GM10266 (cell line): ENCODE measurements around the gene MAP2.

Source experiments
- DNase-seq: peaks from one replicate; pipeline ENCODE4 v3.0.0; 2012; ENCODE audit errors: extremely low spot score
- TF ChIP-seq, protein P1 (sequence below): IDR thresholded peaks from 2 replicates; pipeline ENCODE4 v1.5.1; 2012; ENCODE audit warnings: mild to moderate bottlenecking, low read depth; ENCODE audit not compliant: control insufficient read depth, insufficient read depth; ENCODE audit errors: missing control alignments

Gene MAP2

DNA sequence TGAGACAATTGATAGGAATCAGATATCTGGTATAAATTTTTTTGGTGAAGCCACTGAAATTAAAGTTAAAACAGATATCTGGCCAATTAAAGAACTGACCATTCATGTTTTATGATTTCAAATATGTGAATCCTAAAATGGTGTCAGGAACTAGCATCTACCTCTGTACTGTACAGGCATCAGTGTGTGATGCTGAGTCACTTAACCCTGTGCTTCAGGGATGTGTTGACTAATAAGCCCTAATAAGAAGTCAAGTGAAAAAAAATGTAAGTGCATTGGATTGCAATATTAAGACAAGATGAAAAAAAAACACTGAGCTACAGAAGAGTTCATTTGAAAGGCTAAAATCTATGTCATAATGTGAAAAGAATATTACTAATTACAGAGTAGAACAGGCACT is 338.7 kb downstream of the MAP2 start:
- TF ChIP-seq, protein P1, sequence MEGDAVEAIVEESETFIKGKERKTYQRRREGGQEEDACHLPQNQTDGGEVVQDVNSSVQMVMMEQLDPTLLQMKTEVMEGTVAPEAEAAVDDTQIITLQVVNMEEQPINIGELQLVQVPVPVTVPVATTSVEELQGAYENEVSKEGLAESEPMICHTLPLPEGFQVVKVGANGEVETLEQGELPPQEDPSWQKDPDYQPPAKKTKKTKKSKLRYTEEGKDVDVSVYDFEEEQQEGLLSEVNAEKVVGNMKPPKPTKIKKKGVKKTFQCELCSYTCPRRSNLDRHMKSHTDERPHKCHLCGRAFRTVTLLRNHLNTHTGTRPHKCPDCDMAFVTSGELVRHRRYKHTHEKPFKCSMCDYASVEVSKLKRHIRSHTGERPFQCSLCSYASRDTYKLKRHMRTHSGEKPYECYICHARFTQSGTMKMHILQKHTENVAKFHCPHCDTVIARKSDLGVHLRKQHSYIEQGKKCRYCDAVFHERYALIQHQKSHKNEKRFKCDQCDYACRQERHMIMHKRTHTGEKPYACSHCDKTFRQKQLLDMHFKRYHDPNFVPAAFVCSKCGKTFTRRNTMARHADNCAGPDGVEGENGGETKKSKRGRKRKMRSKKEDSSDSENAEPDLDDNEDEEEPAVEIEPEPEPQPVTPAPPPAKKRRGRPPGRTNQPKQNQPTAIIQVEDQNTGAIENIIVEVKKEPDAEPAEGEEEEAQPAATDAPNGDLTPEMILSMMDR, result no peak

DNA sequence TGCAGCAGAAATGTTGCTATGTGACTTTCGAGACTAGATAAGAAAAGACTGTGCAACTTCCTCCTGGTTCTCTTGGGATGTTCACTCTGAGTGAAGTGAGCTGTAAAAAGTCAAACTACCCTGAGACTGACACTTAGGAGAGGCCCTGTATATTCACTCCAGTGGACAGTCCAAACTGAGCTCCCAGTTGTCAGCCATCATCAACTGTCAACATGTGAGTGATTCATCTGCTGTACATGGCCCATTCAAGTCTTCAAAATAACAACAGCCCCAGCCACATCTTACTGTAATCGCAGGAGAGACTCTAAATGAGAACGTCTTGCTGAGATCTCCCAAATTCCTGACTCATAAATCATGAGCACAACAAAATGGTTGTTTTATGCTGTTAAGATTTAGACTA is 339.3 kb downstream of the MAP2 start:
- no peak for DNase-seq
- TF ChIP-seq, protein P1, result no peak

More for the DNA sequence above, 338.7 kb downstream of the MAP2 start:
- no peak for DNase-seq

DNA sequence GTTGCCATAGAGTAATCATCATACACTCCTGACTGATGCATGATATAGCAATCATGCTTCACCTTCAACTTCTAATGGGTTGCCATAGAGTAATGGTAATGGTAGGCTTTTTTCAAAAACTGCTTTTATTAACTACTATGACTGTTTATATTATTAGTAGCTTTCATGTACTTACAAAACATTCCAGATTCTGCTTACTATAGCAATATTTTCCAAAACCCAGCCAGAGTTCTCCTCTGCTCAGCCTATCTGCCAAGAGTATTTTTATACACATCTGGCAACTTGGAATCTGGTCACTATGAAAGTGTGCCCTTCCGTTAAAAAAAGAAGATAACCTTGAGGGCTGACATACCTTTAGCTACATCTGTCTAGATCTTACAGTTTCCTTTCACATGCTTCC is 342.8 kb downstream of the MAP2 start:
- TF ChIP-seq, protein P1, result no peak
- no peak for DNase-seq

DNA sequence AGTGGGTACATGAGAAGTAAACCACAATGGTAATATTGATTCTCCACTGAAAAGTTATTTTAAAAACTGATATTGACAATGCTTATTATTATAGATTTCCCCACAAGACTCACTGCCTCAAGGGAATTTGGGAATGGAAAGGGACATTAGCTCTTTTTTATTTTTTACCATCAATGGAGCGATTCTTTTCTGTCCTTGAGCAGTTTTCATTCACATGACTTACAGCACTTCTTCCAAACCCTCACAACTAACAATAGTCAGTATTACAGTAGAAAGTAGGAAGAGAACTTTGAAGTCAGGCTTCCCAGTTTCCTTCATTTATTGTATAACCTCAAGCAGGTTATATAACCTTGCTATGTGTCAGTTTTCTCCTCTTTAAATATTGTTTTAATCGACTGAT is 343.5 kb downstream of the MAP2 start:
- TF ChIP-seq, protein P1, result no peak
- DNase-seq, result no peak

DNA sequence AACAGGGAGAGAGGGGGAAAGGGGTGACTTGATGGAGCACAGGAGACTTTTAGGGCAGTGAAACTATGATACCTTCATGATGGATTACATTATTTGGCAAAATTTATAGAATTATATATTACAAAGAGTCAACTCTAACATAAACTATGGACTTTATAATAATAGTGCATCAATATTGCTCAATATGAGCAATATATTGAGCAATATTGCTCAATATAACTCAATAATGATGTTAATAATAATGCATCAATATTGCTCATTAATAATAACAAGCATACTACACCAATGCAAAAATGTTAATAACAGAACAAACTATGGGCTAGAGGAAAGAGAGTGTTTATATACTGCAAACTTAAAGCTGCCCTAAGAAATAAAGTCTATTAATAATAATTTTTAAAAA is 344.7 kb downstream of the MAP2 start:
- DNase-seq, result no peak
- TF ChIP-seq, protein P1, result no peak

DNA sequence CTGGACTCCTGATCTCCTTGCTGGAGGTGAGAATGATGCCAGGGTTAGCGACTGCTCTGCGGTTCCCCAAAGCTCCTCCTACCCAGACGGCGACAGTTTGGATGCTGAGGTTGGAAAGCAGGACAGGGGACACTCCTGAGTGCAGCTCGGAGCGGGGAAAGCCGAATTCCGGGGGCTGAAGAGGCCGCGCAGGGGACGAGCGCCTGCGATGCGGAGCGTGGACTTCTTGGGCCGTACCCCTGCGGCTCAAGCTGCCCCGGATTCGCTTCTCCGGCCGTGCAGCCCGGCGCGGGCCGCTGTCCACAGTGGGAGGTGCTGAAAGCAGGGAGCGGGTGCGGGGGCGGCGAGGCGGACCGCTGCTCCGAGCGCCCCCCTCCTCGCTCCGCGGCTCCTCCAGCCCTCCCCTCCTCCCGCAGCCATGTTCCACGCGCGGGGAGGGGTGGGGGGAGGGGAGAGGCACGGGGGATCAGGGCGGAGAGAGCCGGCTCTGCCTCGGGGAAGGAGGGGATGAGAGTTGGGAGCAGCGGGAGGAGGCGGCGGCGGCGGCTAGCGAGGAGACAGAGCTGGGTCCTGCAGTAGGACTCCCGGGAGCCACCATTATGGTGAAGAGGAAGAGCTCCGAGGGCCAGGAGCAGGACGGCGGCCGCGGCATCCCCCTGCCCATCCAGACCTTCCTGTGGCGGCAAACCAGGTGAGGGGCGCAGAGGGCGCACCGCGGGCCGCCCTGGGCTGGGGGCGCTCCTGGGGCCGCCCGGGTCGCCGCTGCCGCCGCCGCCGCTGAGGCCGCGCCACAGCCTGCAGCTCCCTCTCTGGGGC is 347.8 kb downstream of the MAP2 start, which contains the start of gene UNC80:
Gene UNC80 (plus strand): TSS at position 359 of the 816 bp plus-strand sequence. CDS start 241 bp downstream, at position 600.
- TF ChIP-seq, protein P1, result no peak
- DNase-seq, result peak; percentile 61

DNA sequence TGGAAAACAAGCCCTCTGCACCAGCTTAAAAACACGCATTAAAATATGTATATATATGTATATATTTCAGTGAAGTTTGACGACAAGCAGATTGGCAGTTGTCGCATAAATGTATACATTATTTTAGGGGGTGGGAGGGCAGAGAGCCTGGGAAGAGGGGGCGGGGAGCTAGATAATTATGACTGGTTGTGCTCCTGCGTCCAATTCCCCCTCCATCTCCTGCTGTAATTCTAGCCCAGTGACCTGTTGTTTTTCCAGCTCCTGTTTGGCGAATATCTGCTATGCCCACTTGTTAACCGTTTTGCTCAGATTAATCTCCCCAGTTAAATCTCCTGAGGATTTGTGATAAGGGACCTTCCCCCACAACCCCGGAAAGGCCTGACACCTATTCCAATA is 348.4 kb downstream of the MAP2 start:
- no peak for DNase-seq
- TF ChIP-seq, protein P1, result no peak
